GM10248 (cell line): ENCODE results near the gene BRCA2.

ENCODE experiments used
- CTCF ChIA-PET: fragments of 300-600 bp; sonication (Branson Sonifier 250); formaldehyde crosslinking; extraction: SDS; loops from one replicate; lab custom pipeline; 2021; ENCODE audit warnings: antibody characterized with exemption; lab: Yijun Ruan, JAX
- POLR2A ChIA-PET: fragments of 350-650 bp; sonication (Branson Sonifier 250); formaldehyde crosslinking; extraction: SDS; loops from one replicate; lab custom pipeline; 2020; ENCODE audit warnings: antibody characterized with exemption; lab: Yijun Ruan, JAX
- DNase-seq: peaks from one replicate; pipeline ENCODE4 v3.0.0; 2012; ENCODE audit errors: extremely low spot score
- TF ChIP-seq, protein P1 (sequence below): IDR thresholded peaks from 2 replicates; pipeline ENCODE4 v1.5.1; 2012; ENCODE audit warnings: mild to moderate bottlenecking, low read depth; ENCODE audit errors: extremely low read depth, missing control alignments, control extremely low read depth

BRCA2 gene

DNA sequence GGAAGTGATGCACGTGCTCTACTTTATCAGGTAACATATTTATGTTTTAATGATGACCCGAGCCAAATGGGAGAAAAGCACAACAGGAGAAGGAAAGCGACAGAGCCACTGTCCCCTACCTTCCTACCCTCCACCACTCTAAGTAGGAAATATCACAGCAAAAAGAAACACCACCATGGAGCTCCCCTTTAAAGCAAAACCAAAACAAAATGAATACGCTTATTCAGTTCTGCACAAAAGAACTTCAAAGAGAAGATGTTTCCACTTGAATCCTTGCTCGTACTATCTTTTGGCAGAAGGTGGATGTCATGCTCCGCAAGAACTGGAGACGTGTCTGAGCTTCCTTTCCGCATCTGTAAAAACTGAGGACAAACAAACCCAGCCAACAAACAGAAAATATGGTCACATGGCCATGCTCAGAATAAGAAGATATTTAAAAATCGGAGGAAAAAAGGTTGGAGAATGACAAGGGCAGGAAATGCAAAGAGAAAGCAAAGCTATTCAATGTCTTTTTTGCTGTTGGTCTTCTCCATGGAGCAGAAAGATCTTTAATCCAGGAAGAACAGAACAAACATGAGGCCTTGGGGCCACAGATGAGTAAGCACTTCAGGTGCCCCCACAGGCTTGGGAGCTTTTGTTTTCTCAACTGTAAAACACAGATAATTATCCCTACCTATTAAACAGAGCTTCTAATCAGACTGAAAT is 93.1 kb downstream of the BRCA2 start:
- ChIA-PET POLR2A (no interaction called here), CTCF (interaction anchor here (1.0 to 2.0 kb wide), 7 partner anchors 17 to 173 kb away, joined by 3 to 7 read pairs (median 4); partner anchors contain the start of gene N4BP2L1)
- TF ChIP-seq, protein P1, sequence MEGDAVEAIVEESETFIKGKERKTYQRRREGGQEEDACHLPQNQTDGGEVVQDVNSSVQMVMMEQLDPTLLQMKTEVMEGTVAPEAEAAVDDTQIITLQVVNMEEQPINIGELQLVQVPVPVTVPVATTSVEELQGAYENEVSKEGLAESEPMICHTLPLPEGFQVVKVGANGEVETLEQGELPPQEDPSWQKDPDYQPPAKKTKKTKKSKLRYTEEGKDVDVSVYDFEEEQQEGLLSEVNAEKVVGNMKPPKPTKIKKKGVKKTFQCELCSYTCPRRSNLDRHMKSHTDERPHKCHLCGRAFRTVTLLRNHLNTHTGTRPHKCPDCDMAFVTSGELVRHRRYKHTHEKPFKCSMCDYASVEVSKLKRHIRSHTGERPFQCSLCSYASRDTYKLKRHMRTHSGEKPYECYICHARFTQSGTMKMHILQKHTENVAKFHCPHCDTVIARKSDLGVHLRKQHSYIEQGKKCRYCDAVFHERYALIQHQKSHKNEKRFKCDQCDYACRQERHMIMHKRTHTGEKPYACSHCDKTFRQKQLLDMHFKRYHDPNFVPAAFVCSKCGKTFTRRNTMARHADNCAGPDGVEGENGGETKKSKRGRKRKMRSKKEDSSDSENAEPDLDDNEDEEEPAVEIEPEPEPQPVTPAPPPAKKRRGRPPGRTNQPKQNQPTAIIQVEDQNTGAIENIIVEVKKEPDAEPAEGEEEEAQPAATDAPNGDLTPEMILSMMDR: no peak
- no peak for DNase-seq

DNA sequence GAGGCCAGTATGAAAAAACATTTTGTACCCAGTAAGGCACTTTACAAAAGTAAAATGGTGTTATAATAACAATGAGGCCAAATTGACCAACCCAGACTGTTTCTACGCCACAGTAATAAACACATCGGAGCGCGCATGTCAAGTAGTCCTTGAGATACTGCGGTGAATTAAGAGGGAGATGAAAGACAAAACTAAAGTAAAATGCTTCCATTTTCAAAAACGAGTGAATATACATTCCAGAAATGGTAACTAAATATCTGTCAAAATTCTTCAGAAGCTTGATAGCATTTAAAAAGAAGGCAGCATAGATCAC is 93.6 kb downstream of the BRCA2 start:
- TF ChIP-seq, protein P1: no peak
- ChIA-PET CTCF (interaction anchor here (1.0 to 2.0 kb wide), 7 partner anchors 18 to 172 kb away, joined by 3 to 7 read pairs (median 4); partner anchors contain the start of gene N4BP2L1), POLR2A (no interaction called here)
- no peak for DNase-seq

DNA sequence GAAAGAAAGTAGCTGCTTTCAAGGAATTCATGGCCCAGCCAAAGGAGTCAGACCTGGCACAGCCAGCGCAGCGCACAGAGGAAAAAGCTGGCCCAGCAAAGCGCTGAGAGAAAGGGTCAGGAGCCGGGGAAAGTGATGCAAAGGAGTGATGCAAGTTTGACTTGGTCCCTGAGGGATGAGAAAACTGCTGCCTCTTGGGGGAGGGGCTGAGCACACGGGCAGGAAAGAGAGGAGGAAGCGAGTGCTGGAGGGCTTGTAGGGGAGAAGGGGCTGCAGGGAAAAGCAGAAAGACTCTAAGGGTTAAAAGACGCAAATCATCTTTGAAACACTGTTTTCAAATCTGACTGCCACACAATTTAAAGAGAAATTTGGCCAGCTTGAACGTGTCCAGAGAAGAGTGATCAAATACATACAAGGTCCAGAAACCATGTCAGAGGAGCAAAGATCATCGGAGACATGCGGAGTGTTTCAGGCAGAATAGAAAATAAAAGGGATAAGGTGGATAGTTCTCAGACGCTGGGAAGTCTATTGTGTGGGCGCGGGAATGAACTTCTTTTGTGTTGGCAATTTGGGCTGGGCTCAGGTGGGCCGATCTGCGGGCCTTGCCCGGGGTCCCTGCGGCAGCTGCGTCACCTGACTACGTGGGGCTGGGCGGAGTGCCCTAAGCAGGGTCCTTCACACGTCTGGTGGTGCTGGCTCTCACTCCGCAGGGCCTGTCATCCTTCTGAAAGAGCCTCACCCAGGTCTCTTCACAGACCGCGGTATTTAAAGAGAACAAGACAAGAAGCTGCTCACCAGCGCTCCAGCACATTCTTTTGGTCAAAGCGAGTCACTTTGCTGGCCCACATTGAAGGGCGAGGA is 94.5 kb downstream of the BRCA2 start:
- TF ChIP-seq, protein P1: no peak
- POLR2A ChIA-PET: interaction anchor here (1.0 kb wide), 1 partner anchor 17 kb away, joined by 3 read pairs; no protein-coding TSS in a partner anchor
- CTCF ChIA-PET: interaction anchor here (1.3 to 2.0 kb wide), 2 partner anchors 25 to 28 kb away, joined by 4 to 6 read pairs; no protein-coding TSS in a partner anchor
- no peak for DNase-seq

DNA sequence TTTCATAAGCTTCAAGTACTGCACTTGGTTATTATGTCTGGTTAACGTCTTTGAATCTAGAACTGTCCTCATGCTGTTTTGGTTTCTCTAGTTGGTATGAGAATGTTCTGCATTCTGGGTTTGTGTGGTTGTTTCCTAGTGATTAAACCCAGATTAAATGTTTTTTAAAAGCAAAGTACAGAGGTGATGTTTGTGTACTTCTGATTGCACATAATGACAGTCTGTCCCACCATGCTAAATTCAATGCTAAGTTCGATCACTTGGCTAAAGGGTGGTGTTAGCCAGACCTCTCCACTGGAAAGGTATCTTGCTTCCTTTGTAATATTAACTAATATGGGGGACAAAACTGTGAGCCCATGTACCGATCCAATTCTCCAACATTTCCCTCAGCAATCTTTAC is 98.0 kb downstream of the BRCA2 start:
- TF ChIP-seq, protein P1: no peak
- CTCF ChIA-PET: interaction anchor here (0.8 to 1.0 kb wide), 2 partner anchors 75 to 168 kb away, joined by 3 read pairs; no protein-coding TSS in a partner anchor
- POLR2A ChIA-PET: no interaction called here
- DNase-seq: no peak

DNA sequence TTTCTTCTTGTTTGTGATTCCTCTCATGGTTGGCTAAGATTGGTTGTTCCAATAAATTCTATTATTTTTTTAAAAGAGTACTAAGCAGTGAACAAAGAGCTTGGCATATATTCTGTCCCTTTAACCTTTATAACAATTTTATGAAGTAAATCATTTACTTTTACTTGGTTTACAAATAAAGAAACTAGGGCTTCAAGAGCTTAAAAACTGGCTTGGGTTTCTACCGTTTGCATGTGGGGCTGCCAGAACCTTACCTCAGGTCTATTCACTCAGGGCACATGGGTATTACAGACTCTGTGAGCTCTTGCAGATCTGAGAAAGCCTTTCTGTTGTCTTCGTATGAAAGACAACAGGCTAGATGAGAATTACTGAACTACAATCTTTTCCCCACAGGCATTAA is 99.3 kb downstream of the BRCA2 start:
- TF ChIP-seq, protein P1: no peak
- ChIA-PET CTCF (interaction anchor here (0.7 to 1.8 kb wide), 8 partner anchors 9 to 505 kb away, joined by 3 to 7 read pairs (median 4); partner anchors contain the start of gene N4BP2L1), POLR2A (interaction anchor here (1.2 kb wide), 1 partner anchor 14 kb away, joined by 3 read pairs; the partner anchor contains the start of gene N4BP2L1)
- DNase-seq: no peak

DNA sequence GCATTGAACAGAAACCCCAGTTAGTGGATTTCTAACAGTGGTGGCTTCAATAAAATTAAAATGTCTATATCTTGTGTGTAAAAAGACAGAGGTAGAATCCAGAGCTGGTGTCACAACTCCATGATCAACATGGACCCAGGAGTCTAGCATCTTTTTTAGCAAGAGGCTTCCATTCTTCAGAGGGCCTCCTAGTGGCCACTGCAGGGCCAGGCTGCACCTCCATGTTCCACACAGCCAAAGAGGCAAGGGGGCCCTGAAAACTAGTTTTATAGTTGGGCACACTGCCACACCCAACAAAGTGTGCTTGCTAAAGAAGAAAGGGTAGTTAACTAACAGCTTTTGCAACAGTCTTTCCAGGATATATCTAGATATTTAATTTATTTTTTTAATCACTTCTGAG is 99.7 kb downstream of the BRCA2 start:
- POLR2A ChIA-PET: interaction anchor here (1.2 kb wide), 1 partner anchor 13 kb away, joined by 3 read pairs; the partner anchor contains the start of gene N4BP2L1
- CTCF ChIA-PET: interaction anchor here (0.6 to 1.8 kb wide), 9 partner anchors 9 to 506 kb away, joined by 3 to 7 read pairs (median 4); no protein-coding TSS in a partner anchor
- TF ChIP-seq, protein P1: peak; percentile 47
- no peak for DNase-seq
